ENCODE data around the gene ARMC3. TPM values are rescaled to one million over a fixed set of nuclear protein-coding genes. Genes with fewer than 3 reads are reported as not detected.
"Not testable (repeated sequence)": the region's sequence is repeated elsewhere in the genome, so short reads cannot be mapped to it uniquely, and the experiment has no call there.

The ARMC3 gene
- total RNA-seq, 1 donor from 2014 or later = not detected

DNA sequence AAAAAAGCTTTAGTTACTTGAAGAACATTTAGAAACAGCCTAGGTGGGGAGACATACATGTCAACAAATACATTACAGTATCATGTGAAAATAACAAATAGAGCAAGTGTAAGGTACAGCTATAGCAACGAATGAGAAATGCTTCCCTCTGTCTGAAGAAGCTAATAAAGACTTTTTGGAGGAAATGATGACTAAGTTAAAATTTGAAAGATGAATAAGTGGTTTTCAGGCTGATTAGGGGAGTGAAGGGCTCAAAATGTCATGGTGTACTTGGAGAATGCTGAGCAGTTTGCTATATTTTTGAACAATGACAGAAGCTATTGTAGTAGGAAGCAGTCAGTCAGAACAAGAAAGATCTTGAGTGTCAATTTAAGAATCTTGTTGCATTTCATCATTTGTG lies 2.8 kb upstream of the ARMC3 start:
- intact Hi-C loops (cut with micrococcal nuclease) = no loop called here

DNA sequence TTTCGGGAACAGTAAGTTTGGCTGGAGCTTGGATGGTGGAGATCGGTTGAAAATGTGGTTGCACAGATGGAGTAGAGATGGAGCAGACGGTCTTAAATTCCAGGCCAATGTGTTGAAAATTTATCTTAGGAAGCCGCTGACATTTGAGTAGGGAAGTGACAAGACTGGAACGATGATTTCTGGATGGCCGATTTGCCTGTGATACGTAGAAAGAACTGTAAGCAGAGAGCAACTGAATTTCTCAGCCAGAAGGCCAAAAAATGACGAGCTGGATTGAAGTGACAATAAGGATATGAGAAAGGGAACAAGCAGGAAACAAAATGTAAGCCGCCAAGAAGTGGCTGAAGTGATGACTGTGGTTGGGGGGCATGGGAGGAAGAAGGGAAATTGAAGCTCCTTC lies 687 bp upstream of the ARMC3 start:
- intact Hi-C loops (cut with micrococcal nuclease) = no loop called here

DNA sequence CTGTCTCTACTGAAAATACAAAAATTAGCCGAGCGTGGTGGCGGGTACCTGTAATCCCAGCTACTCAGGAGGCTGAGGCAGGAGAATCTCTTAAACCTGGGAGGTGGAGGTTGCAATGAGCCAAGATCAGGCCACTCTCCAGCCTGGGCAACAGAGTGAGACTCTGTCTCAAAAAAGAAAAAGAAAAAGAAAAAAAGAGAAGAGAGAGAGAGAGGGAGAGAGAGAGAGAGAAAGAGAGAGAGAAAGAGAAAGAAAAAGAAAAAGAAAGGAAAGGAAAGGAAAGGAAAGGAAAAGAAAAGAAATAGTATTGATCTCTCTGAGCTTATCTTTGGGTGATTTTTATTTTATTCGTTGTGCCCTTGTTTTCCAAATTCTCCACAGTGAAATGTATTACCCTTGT lies 1.2 kb downstream of the ARMC3 start:
- intact Hi-C loops (cut with micrococcal nuclease) = not testable (repeated sequence)

DNA sequence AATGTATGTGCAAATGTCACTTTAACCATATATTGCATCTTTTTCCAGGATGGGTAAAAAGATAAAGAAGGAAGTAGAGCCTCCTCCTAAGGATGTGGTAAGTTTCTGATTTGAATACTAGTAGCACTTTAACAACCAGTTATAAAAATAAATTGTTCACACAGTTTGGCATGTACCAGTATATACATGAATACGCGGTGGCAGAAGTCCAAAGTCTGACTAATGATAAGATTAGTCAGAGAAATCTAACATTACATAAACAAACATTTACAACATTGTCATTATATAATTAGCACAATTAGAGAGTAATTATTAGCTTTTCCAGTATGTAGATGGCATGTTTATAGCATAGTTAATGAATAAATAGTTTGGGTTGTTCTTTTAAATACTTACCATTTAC lies 4.1 kb downstream of the ARMC3 start:
- intact Hi-C loops (cut with micrococcal nuclease) = no loop called here

DNA sequence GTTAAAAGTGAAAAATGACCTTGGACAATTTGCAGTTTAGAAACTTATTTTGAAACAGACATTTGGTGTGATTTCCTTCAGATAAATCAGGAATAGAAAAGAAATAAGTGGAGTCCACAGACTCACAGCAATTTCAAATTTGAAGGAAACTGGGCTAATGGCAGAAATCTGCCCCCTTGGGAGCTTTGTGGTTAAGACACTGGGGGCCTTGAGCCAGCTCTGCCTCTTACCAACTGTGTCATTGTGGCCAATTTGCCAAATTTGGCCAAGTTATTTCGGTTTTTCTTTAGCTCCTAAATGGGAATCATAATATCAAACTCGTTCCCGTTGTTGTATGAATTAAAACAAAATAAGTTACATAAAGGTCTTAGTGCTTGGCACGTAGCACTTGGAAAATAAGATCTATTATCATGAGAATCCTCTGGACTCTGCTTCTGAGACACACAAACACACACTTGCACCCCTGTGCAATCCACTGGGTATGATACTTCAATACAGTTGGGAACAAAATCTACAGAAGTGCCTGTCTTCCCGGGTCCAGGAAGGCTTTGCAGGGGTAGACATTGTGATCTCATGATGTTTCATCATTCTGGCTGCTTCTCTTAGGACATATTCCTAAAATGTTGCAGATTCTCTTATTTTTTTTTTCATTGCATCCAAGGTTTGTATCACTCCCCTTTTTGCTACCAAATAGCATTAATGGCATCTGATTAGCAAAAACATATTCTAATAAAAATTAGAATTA lies 4.9 kb downstream of the ARMC3 start:
- intact Hi-C loops (cut with micrococcal nuclease) = no loop called here

DNA sequence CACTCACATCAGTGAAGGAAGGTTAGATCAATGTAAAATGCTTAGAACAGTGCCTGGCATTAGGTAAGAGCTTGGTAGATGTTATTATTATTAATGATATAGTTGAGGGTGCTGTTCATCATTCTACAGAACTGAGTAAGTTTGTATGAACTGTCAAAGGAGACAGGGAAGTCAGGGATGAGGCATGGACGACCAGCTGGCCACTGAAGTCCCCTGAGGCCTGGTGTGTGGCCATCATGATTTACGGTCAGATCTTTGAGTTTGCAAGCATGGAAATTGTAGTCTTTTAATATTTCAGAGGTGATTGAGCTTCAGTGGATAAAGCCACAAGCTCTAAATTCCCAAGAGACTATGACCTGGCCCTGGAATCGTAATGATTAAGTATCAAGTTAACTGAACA lies 6.9 kb downstream of the ARMC3 start:
- intact Hi-C loops (cut with micrococcal nuclease) = no loop called here

DNA sequence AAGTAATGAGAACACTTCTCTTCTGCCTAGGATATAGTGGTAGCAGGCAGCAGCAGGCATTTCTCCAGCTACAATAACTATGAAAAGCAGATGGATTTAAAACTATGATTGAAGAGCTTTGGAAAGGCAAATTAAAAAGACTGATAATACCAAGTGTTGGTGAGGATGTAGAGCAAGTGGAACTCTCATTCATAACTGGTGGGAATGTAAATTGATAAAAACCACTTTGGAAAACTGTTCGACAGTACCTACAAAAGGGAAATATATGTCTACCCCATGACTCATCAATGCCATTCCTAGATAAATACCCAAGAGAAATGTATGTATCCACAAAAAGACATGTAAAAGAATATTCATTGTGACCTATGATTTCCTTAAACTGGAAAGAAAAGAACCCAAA lies 14.6 kb downstream of the ARMC3 start:
- intact Hi-C loops (cut with micrococcal nuclease) = no loop called here

DNA sequence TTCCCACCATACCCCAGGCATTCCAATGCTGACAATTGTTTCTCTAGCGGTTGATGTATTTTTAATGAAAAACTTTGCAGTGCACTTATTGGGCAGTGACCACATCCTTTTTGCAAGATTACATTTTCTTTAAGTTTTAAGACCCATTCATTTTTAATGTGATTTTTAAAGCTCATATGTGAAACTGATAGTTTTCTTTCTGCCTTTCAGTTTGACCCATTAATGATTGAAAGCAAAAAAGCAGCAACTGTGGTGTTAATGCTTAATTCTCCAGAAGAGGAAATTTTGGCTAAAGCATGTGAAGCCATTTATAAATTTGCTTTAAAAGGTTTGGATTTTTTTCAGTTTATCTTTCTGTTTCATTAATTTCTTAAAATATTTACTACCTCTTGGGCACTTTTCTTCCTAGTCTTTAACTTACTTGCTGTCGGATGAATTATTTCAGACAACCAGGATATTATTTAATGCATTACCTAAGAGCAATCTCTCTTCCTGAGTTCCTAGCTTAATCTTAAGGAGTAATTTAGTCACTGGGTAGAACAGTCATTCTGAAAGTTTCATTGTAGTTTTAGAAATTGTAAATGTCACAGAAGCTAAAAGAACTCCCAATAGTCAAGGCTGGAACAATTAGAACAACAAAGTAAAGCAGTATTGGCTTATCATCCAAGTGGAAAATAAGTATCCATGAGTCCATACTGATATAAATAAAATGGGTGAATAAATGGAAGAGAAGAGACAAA lies 18.3 kb downstream of the ARMC3 start:
- intact Hi-C loops (cut with micrococcal nuclease) = no loop called here

DNA sequence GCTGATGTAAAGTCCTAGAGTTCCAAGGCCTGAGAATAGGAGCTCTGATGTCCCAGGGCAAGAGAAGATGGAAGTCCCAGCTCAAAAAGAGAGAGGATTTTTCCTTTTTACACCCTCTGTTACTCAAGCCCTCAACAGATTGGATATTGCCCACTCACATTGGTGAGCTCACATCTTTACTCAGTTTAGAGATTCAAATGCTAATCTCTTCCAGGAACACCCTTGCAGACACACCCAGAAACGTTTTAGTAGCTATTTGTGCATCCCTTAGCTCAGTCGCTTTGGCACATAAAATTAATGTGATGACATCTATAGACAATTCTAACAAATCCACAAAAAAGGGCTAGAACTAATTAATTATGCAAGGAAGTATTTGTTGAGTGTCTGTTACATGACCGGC lies 27.1 kb downstream of the ARMC3 start:
- intact Hi-C loops (cut with micrococcal nuclease) = loop anchor here (10.0 kb wide), 1 partner anchor 160 kb away; no protein-coding TSS in a partner anchor

DNA sequence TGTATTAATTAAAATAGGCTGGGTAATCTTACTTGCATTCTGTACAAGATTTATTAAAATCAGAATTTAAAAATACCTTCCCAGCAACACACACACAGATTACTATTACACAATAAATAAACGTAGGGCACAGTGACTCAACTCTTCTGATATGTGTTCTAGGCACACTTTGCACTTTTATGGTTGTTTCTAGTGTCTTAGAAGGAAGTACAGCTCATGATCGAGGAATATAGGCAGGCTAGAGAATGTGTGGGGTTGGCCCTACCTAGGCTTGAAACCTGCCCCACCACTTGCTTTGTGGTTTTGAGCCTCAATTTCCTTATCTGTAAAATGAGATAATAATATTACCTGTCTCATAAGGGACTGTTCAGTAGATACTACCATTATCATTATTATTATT lies 30.5 kb downstream of the ARMC3 start:
- intact Hi-C loops (cut with micrococcal nuclease) = loop anchor here (10.0 kb wide), 1 partner anchor 164 kb away; no protein-coding TSS in a partner anchor

DNA sequence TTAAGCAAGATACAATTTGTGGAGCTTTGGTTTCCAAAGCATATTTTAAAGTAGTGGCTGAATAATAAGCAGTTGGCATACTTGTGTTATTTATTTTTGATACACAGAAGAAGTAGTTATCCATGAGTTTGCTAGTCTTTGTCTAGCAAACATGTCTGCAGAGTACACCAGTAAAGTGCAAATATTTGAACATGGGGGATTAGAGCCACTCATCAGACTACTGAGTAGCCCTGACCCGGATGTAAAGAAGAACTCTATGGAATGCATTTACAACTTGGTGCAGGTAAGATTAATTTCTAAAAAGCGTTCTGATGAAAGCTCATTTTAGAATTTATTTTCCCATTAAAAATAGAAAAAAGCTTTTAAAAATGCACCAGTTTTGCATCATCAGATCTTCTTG lies 31.4 kb downstream of the ARMC3 start:
- intact Hi-C loops (cut with micrococcal nuclease) = loop anchor here (10.0 kb wide), 1 partner anchor 164 kb away; no protein-coding TSS in a partner anchor

DNA sequence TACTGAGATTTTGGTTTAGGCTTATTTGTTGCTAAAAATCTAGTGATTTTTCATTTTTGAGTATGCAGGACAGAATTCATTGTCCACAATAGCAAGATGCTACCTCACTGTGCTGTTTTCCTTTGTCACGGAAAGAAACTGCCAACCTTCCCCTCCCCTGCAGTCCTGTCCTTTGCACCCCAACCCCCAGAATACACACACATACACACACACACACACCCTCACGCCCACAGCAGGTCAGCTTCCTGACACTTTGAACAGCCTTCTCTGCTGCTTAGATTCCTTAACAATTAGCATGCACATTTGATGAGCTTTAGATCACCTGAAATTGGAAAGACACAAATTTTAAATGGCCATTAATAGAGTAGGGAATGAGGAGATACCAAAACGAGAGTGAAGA lies 32.1 kb downstream of the ARMC3 start:
- intact Hi-C loops (cut with micrococcal nuclease) = loop anchor here (10.0 kb wide), 1 partner anchor 165 kb away; no protein-coding TSS in a partner anchor

DNA sequence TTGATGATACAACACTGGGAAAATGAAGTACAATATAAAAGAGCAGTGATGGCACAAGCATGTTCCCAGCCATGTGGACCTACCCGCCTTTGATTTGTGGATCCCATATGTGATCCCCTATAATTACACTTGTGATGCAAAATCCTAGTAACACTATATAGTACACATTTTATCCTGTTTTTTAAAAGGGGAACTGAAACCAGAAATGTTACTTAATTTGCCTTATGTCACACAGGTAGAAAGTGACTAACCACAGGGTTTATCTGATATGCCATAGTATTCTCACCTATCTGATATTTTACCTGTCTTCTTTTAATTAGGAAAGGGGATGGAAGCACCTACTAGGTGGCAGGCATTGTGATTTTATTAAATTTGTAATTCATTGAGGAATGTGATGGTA lies 35.0 kb downstream of the ARMC3 start:
- intact Hi-C loops (cut with micrococcal nuclease) = no loop called here

DNA sequence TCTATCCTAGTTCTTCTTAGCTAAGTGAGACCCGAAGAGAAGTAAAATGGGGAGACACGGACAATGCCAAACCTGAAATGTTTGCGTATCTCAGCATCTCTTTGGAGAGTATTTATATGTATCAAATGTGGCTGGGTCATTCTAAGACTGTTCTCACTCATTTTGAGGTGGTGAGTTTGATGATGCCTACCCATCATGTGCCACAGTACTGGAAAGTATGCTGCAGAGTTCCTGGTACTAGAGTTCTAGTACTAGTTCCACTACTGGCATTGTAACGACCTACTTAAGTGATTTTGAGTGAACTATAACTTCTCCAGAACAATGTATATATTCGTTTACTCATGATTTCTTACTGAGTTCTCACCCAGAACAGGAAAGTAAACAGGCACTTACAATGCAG lies 41.9 kb downstream of the ARMC3 start:
- intact Hi-C loops (cut with micrococcal nuclease) = no loop called here

DNA sequence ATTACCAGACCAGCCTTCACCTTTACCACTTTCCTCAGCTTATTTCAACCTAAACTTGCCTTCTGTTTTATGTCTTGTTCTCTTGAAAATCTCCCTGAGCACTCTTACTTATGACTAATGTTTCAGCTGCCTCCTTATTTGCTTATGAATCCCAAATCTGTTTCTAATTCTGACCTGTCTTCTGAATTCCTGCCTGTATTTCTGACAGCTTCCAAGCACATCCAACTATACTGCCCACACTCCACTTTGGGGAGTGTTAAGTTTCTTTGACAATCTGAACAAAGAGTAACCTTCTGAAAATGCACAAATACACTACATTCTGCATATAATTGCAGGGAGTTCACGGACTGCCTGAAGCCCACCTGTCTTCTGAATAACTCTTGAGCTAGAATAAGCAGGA lies 48.7 kb downstream of the ARMC3 start:
- intact Hi-C loops (cut with micrococcal nuclease) = no loop called here

DNA sequence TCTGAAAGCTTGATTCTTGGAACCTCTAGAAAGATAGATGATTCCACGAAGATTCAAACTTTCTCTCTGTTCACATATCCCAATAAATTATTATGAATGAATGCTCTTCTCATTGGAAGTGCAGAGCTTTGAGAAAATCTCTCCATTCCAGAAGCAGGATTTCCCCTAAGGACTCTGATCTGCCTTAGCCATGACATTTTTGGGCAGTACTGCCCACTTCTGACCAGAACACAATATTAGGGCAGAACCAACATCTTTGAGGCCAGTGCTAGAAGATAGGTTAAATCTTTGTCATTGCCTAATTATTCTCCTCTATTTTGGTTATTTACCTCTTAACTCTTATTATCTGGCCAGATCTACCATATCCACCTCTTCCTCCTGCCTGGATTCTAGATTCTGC lies 49.9 kb downstream of the ARMC3 start:
- intact Hi-C loops (cut with micrococcal nuclease) = no loop called here

DNA sequence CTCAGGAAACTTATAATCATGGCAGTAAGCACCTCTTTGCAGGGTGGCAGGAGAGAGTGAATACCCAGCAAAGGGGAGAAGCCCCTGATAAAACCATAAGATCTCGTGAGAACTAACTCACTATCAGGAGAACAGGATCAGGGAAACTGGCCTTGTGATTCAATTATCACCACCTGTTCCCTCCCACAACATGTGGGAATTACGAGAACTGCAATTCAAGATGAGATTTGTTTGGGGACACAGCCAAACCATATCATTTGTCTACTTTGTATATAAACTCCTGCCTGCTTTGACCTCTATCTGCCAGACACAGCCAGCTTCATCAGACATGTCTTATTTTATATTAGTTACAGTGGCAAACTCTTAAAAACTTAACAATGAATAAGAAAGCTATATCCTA lies 50.4 kb downstream of the ARMC3 start:
- intact Hi-C loops (cut with micrococcal nuclease) = no loop called here

DNA sequence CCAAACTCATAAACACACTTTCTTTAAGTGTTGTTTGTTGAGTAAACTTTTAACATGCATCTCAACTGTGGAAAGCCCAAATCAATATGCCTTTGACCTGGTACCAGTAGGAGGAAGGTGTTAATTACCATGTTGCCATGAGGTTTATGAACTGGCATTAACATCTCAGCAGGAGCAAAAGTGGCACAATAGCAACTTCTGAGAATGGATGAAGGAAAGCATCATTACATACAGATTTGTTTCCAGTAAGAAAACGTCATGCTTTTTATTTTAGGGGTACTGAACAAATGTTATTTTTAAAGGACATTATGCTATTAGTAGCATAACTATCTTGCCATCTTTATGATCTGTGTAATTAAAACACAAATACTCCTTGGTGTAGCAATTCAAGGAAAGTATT lies 51.1 kb downstream of the ARMC3 start:
- intact Hi-C loops (cut with micrococcal nuclease) = no loop called here

DNA sequence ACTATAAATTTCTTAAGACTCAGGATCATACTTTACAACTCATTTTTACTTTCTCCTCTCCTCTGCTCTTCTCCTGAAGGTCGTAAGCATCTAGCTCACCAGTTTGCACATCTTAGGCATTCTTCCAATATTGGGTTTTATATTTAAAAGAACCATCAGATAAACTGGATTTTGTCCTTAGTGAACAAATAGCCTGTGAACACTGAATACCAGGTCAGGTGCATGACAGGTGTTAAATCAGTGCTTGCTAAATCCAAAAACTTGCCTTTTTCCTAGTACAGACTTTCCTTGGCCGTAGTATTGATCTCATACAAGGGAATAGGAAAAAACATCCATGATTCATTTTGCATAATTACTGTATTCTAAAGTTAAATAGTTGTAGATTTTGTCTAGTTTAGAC lies 53.0 kb downstream of the ARMC3 start:
- intact Hi-C loops (cut with micrococcal nuclease) = loop anchor here (10.0 kb wide), 1 partner anchor 1246 kb away; no protein-coding TSS in a partner anchor

DNA sequence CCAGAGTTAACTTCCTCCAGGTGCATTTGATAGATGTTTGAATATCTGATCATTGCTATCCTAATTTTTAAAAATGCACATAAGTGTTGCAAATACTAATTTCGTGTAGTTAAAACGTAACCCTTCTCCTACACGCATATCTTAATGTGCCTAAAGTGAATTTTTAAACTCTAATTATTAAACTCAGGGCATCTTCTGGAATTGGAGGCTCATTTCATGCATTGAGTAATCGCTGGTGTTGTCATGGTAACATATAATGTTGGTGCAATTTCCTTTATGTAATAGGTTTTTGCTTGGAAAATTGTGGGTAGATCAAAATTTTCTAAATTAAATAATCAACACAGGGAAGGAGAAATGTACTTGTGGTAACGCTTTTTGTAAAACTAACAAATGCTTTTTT lies 56.2 kb downstream of the ARMC3 start:
- intact Hi-C loops (cut with micrococcal nuclease) = loop anchor here (10.0 kb wide), 1 partner anchor 1249 kb away; no protein-coding TSS in a partner anchor

DNA sequence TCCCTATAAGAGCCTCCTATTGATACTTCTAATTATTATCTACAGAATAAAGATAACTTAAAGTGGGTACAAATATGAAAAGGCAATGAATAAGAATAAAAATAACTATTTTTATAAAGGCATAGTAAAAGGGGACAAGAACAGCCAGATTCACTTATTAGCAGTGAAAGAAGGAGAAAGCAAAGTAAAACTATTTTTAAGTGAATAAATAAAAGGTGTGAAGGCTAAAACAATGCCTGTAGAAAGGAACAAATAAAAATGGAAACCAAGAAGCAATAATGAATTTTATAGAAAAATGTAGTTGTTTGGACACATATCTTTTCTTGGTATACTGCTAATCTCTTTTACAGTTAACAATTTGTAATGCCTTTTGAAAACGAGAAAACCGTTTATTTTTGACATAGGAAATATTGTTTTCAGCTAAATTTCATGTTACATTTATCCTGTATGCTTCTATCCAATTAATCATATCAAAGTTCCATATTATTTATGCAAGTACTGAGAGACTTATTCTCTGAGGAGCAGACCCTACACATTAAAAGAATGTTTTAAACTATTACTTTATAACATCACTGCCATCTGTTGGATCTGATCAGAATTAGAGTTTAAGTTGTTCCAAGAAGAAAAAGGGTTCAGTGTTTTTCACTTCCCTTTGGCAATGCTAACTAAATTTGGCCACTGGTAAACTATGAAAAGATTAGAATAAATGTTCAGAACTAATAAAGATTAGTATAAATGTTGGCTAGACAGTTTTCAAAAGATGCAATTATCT lies 59.1 kb downstream of the ARMC3 start:
- intact Hi-C loops (cut with micrococcal nuclease) = loop anchor here (5.0 to 10.0 kb wide), 2 partner anchors 1252 to 1710 kb away; no protein-coding TSS in a partner anchor
